Endothelial cell of umbilical vein (primary cell): ENCODE results near the gene BCL11A. TPM values are rescaled to one million over a fixed set of nuclear protein-coding genes. Genes with fewer than 3 reads are reported as not detected.

Experiments used
- BruUV-seq: library from RNA; stranded (reverse); fragments of 400-500 nt; replicated peaks from 2 replicates; lab custom pipeline; 2021; lab: Mats Ljungman, UMichigan
- CTCF ChIA-PET: fragments of 300-600, 350-600 bp; sonication (Branson Sonifier 250); formaldehyde crosslinking; loops from one replicate; lab custom pipeline; 2021; ENCODE audit warnings: antibody characterized with exemption, inconsistent platforms; lab: Charles Lee
- POLR2A ChIA-PET: fragments of 300-600, 350-600 bp; sonication (Branson Sonifier 250); formaldehyde crosslinking; loops from one replicate; lab custom pipeline; 2021; ENCODE audit warnings: antibody characterized with exemption, inconsistent platforms; lab: Charles Lee
- DNase-seq: peaks from one replicate; pipeline ENCODE4 v3.0.0-alpha.2; 2011; ENCODE audit warnings: low read depth, low spot score
- FAIRE-seq: peaks from 2 replicates; lab custom pipeline; 2011; peaks lifted over from hg19 to GRCh38; lab: Jason Lieb, UNC
- H2AFZ ChIP-seq: 2 replicates; pipeline ENCODE4 v1.6.0; 2012; ENCODE audit warnings: low read depth, low read length, control low read depth, inconsistent platforms
- H3K27ac ChIP-seq: 2 replicates; pipeline ENCODE4 v1.5.1; 2011; ENCODE audit warnings: low read depth, mild to moderate bottlenecking, control low read depth, low read length, moderate library complexity; ENCODE audit not compliant: insufficient read depth
- H3K27me3 ChIP-seq, 2 experiments: 2 replicates each; pipeline versions ENCODE4 v1.6.0 to v1.6.1; 2011; ENCODE audit warnings: low read length in 2 of 2, mixed read lengths in 1 of 2; ENCODE audit not compliant: control insufficient read depth in 2 of 2, insufficient read depth in 2 of 2
- H3K36me3 ChIP-seq, 2 experiments: 2 replicates in 1 of 2; 3 replicates in 1 of 2; pipeline ENCODE4 v1.5.1; 2011; ENCODE audit warnings: low read length in 2 of 2, mild to moderate bottlenecking in 1 of 2, moderate library complexity in 1 of 2; ENCODE audit not compliant: control insufficient read depth in 2 of 2, insufficient read depth in 2 of 2; ENCODE audit errors: extremely low read depth in 1 of 2
- H3K4me1 ChIP-seq: 3 replicates; pipeline ENCODE4 v1.5.1; 2011; ENCODE audit warnings: mild to moderate bottlenecking, low read length; ENCODE audit not compliant: control insufficient read depth, insufficient read depth; ENCODE audit errors: extremely low read depth
- H3K4me2 ChIP-seq: 2 replicates; pipeline ENCODE4 v1.6.1; 2011; ENCODE audit warnings: low read length, control low read depth, mixed read lengths; ENCODE audit not compliant: insufficient read depth
- H3K4me3 ChIP-seq, 3 experiments: fragments of 200-600 bp in 1 of 3; sonication (generic), shearing (Covaris generic) in 1 of 3; replicated peaks in 1 of 3; 2 replicates each; pipeline ENCODE4 v1.5.1; 2011 to 2016; ENCODE audit warnings: control low read depth in 3 of 3, low read length in 3 of 3, mild to moderate bottlenecking in 2 of 3, inconsistent platforms in 1 of 3, low read depth in 1 of 3, moderate library complexity in 1 of 3; ENCODE audit not compliant: insufficient read depth in 1 of 3
- H3K79me2 ChIP-seq: 2 replicates; pipeline ENCODE4 v1.6.0; 2012; ENCODE audit warnings: low read length, inconsistent platforms; ENCODE audit not compliant: control insufficient read depth, insufficient read depth
- H3K9ac ChIP-seq: replicated peaks from 2 replicates; pipeline ENCODE3; 2011; ENCODE audit warnings: low read length, control low read depth; ENCODE audit not compliant: insufficient read depth; ENCODE audit errors: extremely low read depth
- H3K9me1 ChIP-seq: replicated peaks from 3 replicates; pipeline ENCODE4 v1.6.0; 2011; ENCODE audit warnings: mild to moderate bottlenecking, low read length; ENCODE audit not compliant: control insufficient read depth, insufficient read depth; ENCODE audit errors: extremely low read depth
- H3K9me3 ChIP-seq: replicated peaks from 2 replicates; pipeline ENCODE4 v1.5.1; 2012; ENCODE audit warnings: low read length, inconsistent platforms; ENCODE audit not compliant: control insufficient read depth, insufficient read depth
- H4K20me1 ChIP-seq: replicated peaks from 2 replicates; pipeline ENCODE3; 2011; ENCODE audit warnings: mild to moderate bottlenecking, low read length; ENCODE audit not compliant: control insufficient read depth, insufficient read depth; ENCODE audit errors: extremely low read depth
- CTCF ChIP-seq, 2 donors: IDR thresholded peaks; 1 replicate in 1 of 2; 2 replicates in 1 of 2; pipeline ENCODE4 v1.5.1; 2011; ENCODE audit warnings: low read length in 2 of 2, mild to moderate bottlenecking in 2 of 2, moderate library complexity in 2 of 2, control low read depth in 1 of 2, inconsistent platforms in 1 of 2, low read depth in 1 of 2; ENCODE audit not compliant: insufficient read depth in 1 of 2; ENCODE audit errors: extremely low read depth in 1 of 2
- EZH2 ChIP-seq: IDR thresholded peaks from 2 replicates; pipeline ENCODE4 v1.6.1; 2012; ENCODE audit warnings: borderline replicate concordance, low read depth, mild to moderate bottlenecking, moderate library complexity, low read length, inconsistent platforms; ENCODE audit not compliant: severe bottlenecking
- FOS ChIP-seq: IDR thresholded peaks from 2 replicates; pipeline ENCODE4 v1.6.1; 2011; ENCODE audit warnings: mild to moderate bottlenecking, low read length, moderate library complexity, borderline replicate concordance; ENCODE audit not compliant: insufficient read depth
- GATA2 ChIP-seq: IDR thresholded peaks from 2 replicates; pipeline ENCODE4 v1.7.0; 2011; ENCODE audit warnings: low read depth, mild to moderate bottlenecking, moderate library complexity, mixed read lengths, low read length; ENCODE audit not compliant: insufficient read length, insufficient read depth
- JUN ChIP-seq: IDR thresholded peaks from 2 replicates; pipeline ENCODE4 v1.6.1; 2011; ENCODE audit warnings: borderline replicate concordance, low read depth; ENCODE audit not compliant: insufficient read length, insufficient read depth
- MAX ChIP-seq: IDR thresholded peaks from 2 replicates; pipeline ENCODE4 v1.6.1; 2011; ENCODE audit not compliant: insufficient read depth, insufficient read length
- MYC ChIP-seq: IDR thresholded peaks from one replicate; pipeline ENCODE4 v1.6.1; 2011; ENCODE audit warnings: mild to moderate bottlenecking, low read depth, low read length
- POLR2A ChIP-seq: IDR thresholded peaks from 2 replicates; pipeline ENCODE4 v1.6.1; 2012; ENCODE audit warnings: low read depth, mild to moderate bottlenecking, control low read depth, low read length
- POLR2AphosphoS5 ChIP-seq: IDR thresholded peaks from 2 replicates; pipeline ENCODE4 v1.6.1; 2012; ENCODE audit warnings: low read depth, mild to moderate bottlenecking, control low read depth, low read length, moderate library complexity; ENCODE audit not compliant: insufficient read depth
- dilution Hi-C: fragments of 300-500 bp; cut with MboI; formaldehyde crosslinking; loops from one replicate; pipeline ENCODE4 v1.15.0; 2019; ENCODE audit warnings: low sequenced_read_pairs; ENCODE audit not compliant: extremely low pct_ligation_motif_present
- intact Hi-C: fragments of 100-400 bp; cut with micrococcal nuclease; formaldehyde crosslinking; loops from one replicate; pipeline ENCODE4 v1.10.0; 2022
- polyA plus RNA-seq, 4 experiments: library from polyadenylated mRNA; depleted of rRNA in 3 of 4; stranded (reverse) in 3 of 4; unstranded in 1 of 4; fragments of >200 nt; gene quantifications; 2 replicates each; pipeline versions ENCODE4 v1.2.1 to v1.2.3, GENCODE V29; 2011 to 2012; ENCODE audit warnings: missing spikeins in 1 of 4
- total RNA-seq: library from RNA; stranded (reverse); gene quantifications from 2 replicates; pipeline ENCODE4 v1.2.3, GENCODE V29; 2021

The BCL11A gene
- total and polyA plus RNA-seq, 2 donors (not counting 3 experiments of a cell fraction or from before 2014, with no cell fraction given) = 0.12 to 0.88 TPM

- H3K79me2 ChIP-seq = no peaks in the 10 kb centered on the region
- no peak for FAIRE-seq
- H4K20me1 ChIP-seq = no peaks in the 10 kb centered on the region
- no peak overlapping the region for H3K4me2 ChIP-seq
- CTCF ChIA-PET = no interaction called here
- dilution Hi-C loops = no loop called here
- no peaks in the 10 kb centered on the region for H3K27me3 ChIP-seq
- no peak for DNase-seq
- H3K9ac ChIP-seq = no peak overlapping the region
- no peaks in the 10 kb centered on the region for H3K36me3 ChIP-seq
- H3K9me3 ChIP-seq = no peaks in the 10 kb centered on the region
- no peak overlapping the region for H3K27ac ChIP-seq
- BruUV-seq = no TSS peak
- intact Hi-C loops = no loop called here
- no peaks in the 10 kb centered on the region for H3K9me1 ChIP-seq
- POLR2A ChIA-PET = no interaction called here
- H2AFZ ChIP-seq = no peak overlapping the region
- H3K4me1 ChIP-seq = no peaks in the 10 kb centered on the region
- no peak for TF ChIP-seq POLR2A
- no peak for TF ChIP-seq POLR2AphosphoS5
- TF ChIP-seq JUN = no peak
- TF ChIP-seq CTCF (IDR thresholded peaks at IDR 0.05; ENCODE audit: extremely low read depth in 1 of 2, insufficient read depth in 1 of 2, low read depth in 1 of 2, low read length in 2 of 2) = no peak
- no peak for TF ChIP-seq FOS
- TF ChIP-seq GATA2 = no peak
- TF ChIP-seq MYC = no peak
- no peak for TF ChIP-seq MAX
- TF ChIP-seq EZH2 = no peak
- no peak overlapping the region for H3K4me3 ChIP-seq
Observed at GRCh38 chr2:60602388-60602787, 48.9 kb upstream of the BCL11A start.
